Stimulated activated CD4-positive, alpha-beta T cell treated with anti-CD3 and anti-CD28 coated beads, Interleukin-15, amount 100 ng/mL, for 24 hours (primary cell): ENCODE results near the gene ZBTB42.

Experiments used
- DNase-seq: peaks from one replicate; pipeline ENCODE4 v3.0.0-alpha.2; 2020

The ZBTB42 gene

GRCh38 chr14:104795781-104796686 is 4.9 kb upstream of the ZBTB42 start:
- peak; percentile 73 for DNase-seq

GRCh38 chr14:104796687-104797081 is 4.2 kb upstream of the ZBTB42 start:
- DNase-seq = no peak

- no peak for DNase-seq
Measured at GRCh38 chr14:104797115-104798044, 3.5 kb upstream of the ZBTB42 start.

- no peak for DNase-seq
Measured at GRCh38 chr14:104798300-104799243, 2.3 kb upstream of the ZBTB42 start.

GRCh38 chr14:104799244-104800014 is 1.5 kb upstream of the ZBTB42 start:
- no peak for DNase-seq

GRCh38 chr14:104800015-104800770 is 708 bp upstream of the ZBTB42 start:
- peak; percentile 89 for DNase-seq

- DNase-seq = no peak
Measured at GRCh38 chr14:104801520-104802393, 856 bp downstream of the ZBTB42 start.

GRCh38 chr14:104802394-104803184 is 1.7 kb downstream of the ZBTB42 start:
- DNase-seq = no peak

- DNase-seq = no peak
Measured at GRCh38 chr14:104803280-104803911, 2.5 kb downstream of the ZBTB42 start.

GRCh38 chr14:104803912-104804410 is 3.1 kb downstream of the ZBTB42 start:
- no peak for DNase-seq

GRCh38 chr14:104804481-104805325 is 3.8 kb downstream of the ZBTB42 start:
- no peak for DNase-seq

- DNase-seq = no peak
Measured at GRCh38 chr14:104805326-104805678, 4.4 kb downstream of the ZBTB42 start.

- no peak for DNase-seq
Measured at GRCh38 chr14:104805941-104806624, 5.2 kb downstream of the ZBTB42 start.

- no peak for DNase-seq
Measured at GRCh38 chr14:104806625-104807465, 5.9 kb downstream of the ZBTB42 start.

- DNase-seq = no peak
Measured at GRCh38 chr14:104808456-104808855, 7.6 kb downstream of the ZBTB42 start.

- no peak for DNase-seq
Measured at GRCh38 chr14:104810316-104810715, 9.4 kb downstream of the ZBTB42 start.
